ENCODE results near the gene MCTP1.

GRCh38 chr5:95317687-95318086, 32.8 kb upstream of the MCTP1 start:
- TF ChIP-seq EZH2 (IDR thresholded peaks at IDR 0.05; ENCODE audit: borderline replicate concordance, low read length) (no peak), CTCF (conservative IDR thresholded peaks at IDR 0.05 in 1 of 2, IDR thresholded peaks at IDR 0.05 in 1 of 2; ENCODE audit: extremely low read depth in 1 of 2, insufficient read depth in 1 of 2, low read depth in 1 of 2, low read length in 2 of 2) (no peak)

All from mammary epithelial cell (primary cell).